NCI-H1092 (cell line): ENCODE results near the gene ZNF443.
"Not testable (repeated sequence)": the region's sequence is repeated elsewhere in the genome, so short reads cannot be mapped to it uniquely, and the experiment has no call there.

Experiments used
- DNase-seq: peaks from one replicate; lab custom pipeline; 2025; lab: John Stamatoyannopoulos, UW

ZNF443 gene

GRCh38 chr19:12417273-12417672, 23.5 kb downstream of the ZNF443 start:
- not testable (repeated sequence) for DNase-seq

GRCh38 chr19:12411893-12412292, 28.9 kb downstream of the ZNF443 start:
- DNase-seq, result no peak

- peak; percentile 93 for DNase-seq
These were observed 40.0 kb downstream of the ZNF443 start, which contains the start of gene ZNF799 for GRCh38 chr19:12400633-12401502. Gene ZNF799, minus strand, starts transcription at chr19:12401271. Its CDS starts 201 bp downstream, at chr19:12401070.

- DNase-seq, result not testable (repeated sequence)
These were observed 40.8 kb downstream of the ZNF443 start for GRCh38 chr19:12399901-12400632.

GRCh38 chr19:12391148-12391547, 49.7 kb downstream of the ZNF443 start:
- not testable (repeated sequence) for DNase-seq

- DNase-seq, result not testable (repeated sequence)
These were observed 54.5 kb downstream of the ZNF443 start for GRCh38 chr19:12386365-12386764.

- no peak for DNase-seq
These were observed 60.4 kb downstream of the ZNF443 start for GRCh38 chr19:12380444-12380737.

- DNase-seq, result no peak
These were observed 60.9 kb downstream of the ZNF443 start for GRCh38 chr19:12379732-12380443.
